HCT116 (cell line): ENCODE data around the gene THOC6. TPM values are rescaled to one million over a fixed set of nuclear protein-coding genes. Genes with fewer than 3 reads are reported as not detected.

Experiments used
- ATAC-seq: fragments of 200-7000 bp; cut with Tn5 transposase; 2 replicates; pipeline ENCODE4 v1.9.1; 2020; ENCODE audit warnings: mild to moderate bottlenecking, moderate library complexity
- BruUV-seq: library from RNA; stranded (reverse); fragments of 400-500 nt; replicated peaks from 2 replicates; lab custom pipeline; 2021; lab: Mats Ljungman, UMichigan
- CTCF ChIA-PET: fragments of 300-600 bp; sonication (Branson Sonifier 250); formaldehyde crosslinking; loops from one replicate; lab custom pipeline; 2021; ENCODE audit warnings: antibody characterized with exemption; lab: Charles Lee
- POLR2A ChIA-PET: fragments of 300-600, 350-600 bp; sonication (Branson Sonifier 250); formaldehyde crosslinking; loops from one replicate; lab custom pipeline; 2021; ENCODE audit warnings: antibody characterized with exemption; lab: Charles Lee
- RAD21 ChIA-PET, 2 experiments: fragments of 300-600 bp; sonication (Branson Sonifier 250); formaldehyde crosslinking; loops; one replicate each; lab custom pipeline; 2023; ENCODE audit warnings: low total read pairs in 2 of 2; ENCODE audit not compliant: uncharacterized antibody in 2 of 2, unreplicated experiment in 2 of 2, low non-redundant PET in 1 of 2; lab: Charles Lee
- DNase-seq: peaks from one replicate; pipeline ENCODE4 v3.0.0-alpha.2; 2010; ENCODE audit warnings: low read depth, low spot score
- H2AFZ ChIP-seq: fragments of 200-600 bp; shearing (Covaris generic), sonication (generic); 2 replicates; pipeline ENCODE4 v1.6.1; 2017; ENCODE audit warnings: low read depth, mixed run types, mixed read lengths, antibody characterized with exemption, low read length; ENCODE audit not compliant: poor library complexity, severe bottlenecking
- H3K27ac ChIP-seq: 2 replicates; pipeline ENCODE4 v1.5.1; 2012; ENCODE audit warnings: low read depth, low read length
- H3K27me3 ChIP-seq: fragments of 200-600 bp; sonication (generic); 2 replicates; pipeline ENCODE4 v1.6.1; 2016; ENCODE audit warnings: mixed run types, low read length, mixed read lengths; ENCODE audit not compliant: insufficient read depth
- H3K36me3 ChIP-seq, 2 experiments: fragments of 200-500 bp in 1 of 2; fragments of 200-600 bp in 1 of 2; sonication (Bioruptor generic) in 1 of 2; sonication (generic) in 1 of 2; 2 replicates each; pipeline versions ENCODE4 v1.5.1 to v1.6.1; 2014 to 2016; ENCODE audit warnings: low read length in 2 of 2, inconsistent platforms in 1 of 2, mixed read lengths in 1 of 2, mixed run types in 1 of 2; ENCODE audit not compliant: insufficient read depth in 2 of 2, control insufficient read depth in 1 of 2
- H3K4me1 ChIP-seq, 2 experiments: fragments of 200-600 bp in 1 of 2; sonication (generic) in 1 of 2; 2 replicates each; pipeline versions ENCODE4 v1.5.1 to v1.6.1; 2012 to 2017; ENCODE audit warnings: low read length in 2 of 2, inconsistent platforms in 1 of 2, mild to moderate bottlenecking in 1 of 2, mixed read lengths in 1 of 2, mixed run types in 1 of 2, moderate library complexity in 1 of 2; ENCODE audit not compliant: insufficient read depth in 2 of 2, control insufficient read depth in 1 of 2
- H3K4me2 ChIP-seq: fragments of 200-600 bp; sonication (generic); 2 replicates; pipeline ENCODE4 v1.6.1; 2017; ENCODE audit warnings: mixed run types, low read length, mixed read lengths
- H3K4me3 ChIP-seq, 2 experiments: fragments of 200-600 bp in 1 of 2; sonication (generic) in 1 of 2; replicated peaks in 1 of 2; 2 replicates each; pipeline ENCODE4 v1.5.1; 2011 to 2016; ENCODE audit warnings: low read length in 2 of 2, control low read depth in 1 of 2, low read depth in 1 of 2, mild to moderate bottlenecking in 1 of 2, mixed read lengths in 1 of 2, mixed run types in 1 of 2
- H3K79me2 ChIP-seq: fragments of 200-600 bp; sonication (generic); 2 replicates; pipeline ENCODE4 v1.6.1; 2017; ENCODE audit warnings: mild to moderate bottlenecking, mixed run types, low read length, moderate library complexity, mixed read lengths; ENCODE audit not compliant: insufficient read depth
- H3K9ac ChIP-seq: fragments of 200-600 bp; sonication (generic); 2 replicates; pipeline ENCODE4 v1.6.1; 2016; ENCODE audit warnings: low read length, mixed read lengths
- H3K9me2 ChIP-seq: fragments of 200-600 bp; sonication (generic), shearing (Covaris generic); 2 replicates; pipeline ENCODE4 v1.6.1; 2017; ENCODE audit warnings: mixed run types, mild to moderate bottlenecking, moderate library complexity; ENCODE audit not compliant: insufficient read depth
- H3K9me3 ChIP-seq, 2 experiments: fragments of 200-500 bp in 1 of 2; fragments of 200-600 bp in 1 of 2; sonication (Bioruptor generic) in 1 of 2; sonication (generic) in 1 of 2; 2 replicates each; pipeline ENCODE4 v1.6.1; 2014 to 2017; ENCODE audit warnings: low read length in 2 of 2, mixed read lengths in 2 of 2, inconsistent platforms in 1 of 2, low read depth in 1 of 2, mild to moderate bottlenecking in 1 of 2, mixed run types in 1 of 2, moderate library complexity in 1 of 2; ENCODE audit not compliant: control insufficient read depth in 1 of 2, insufficient read depth in 1 of 2
- H4K20me1 ChIP-seq: fragments of 200-600 bp; sonication (generic), shearing (Covaris generic); 2 replicates; pipeline ENCODE4 v1.6.1; 2017; ENCODE audit warnings: mixed run types, mild to moderate bottlenecking, moderate library complexity; ENCODE audit not compliant: insufficient read depth
- EGR1 ChIP-seq: IDR thresholded peaks from 2 replicates; pipeline ENCODE4 v1.6.1; 2012; ENCODE audit warnings: low read depth
- ELF1 ChIP-seq: IDR thresholded peaks from 2 replicates; pipeline ENCODE4 v1.6.1; 2012; ENCODE audit warnings: low read depth, borderline replicate concordance
- FOSL1 ChIP-seq: IDR thresholded peaks from 2 replicates; pipeline ENCODE4 v1.6.1; 2012; ENCODE audit warnings: low read depth
- POLR2A ChIP-seq: IDR thresholded peaks from 2 replicates; pipeline ENCODE4 v1.7.0; 2011; ENCODE audit warnings: borderline replicate concordance; ENCODE audit not compliant: insufficient read depth, insufficient read length; ENCODE audit errors: extremely low read depth
- POLR2AphosphoS5 ChIP-seq: IDR thresholded peaks from 2 replicates; pipeline ENCODE4 v1.6.1; 2011; ENCODE audit warnings: mild to moderate bottlenecking, low read depth, low read length, moderate library complexity
- RAD21 ChIP-seq: IDR thresholded peaks from 2 replicates; pipeline ENCODE4 v1.6.1; 2012; ENCODE audit warnings: low read depth, mild to moderate bottlenecking
- SP1 ChIP-seq: IDR thresholded peaks from 2 replicates; pipeline ENCODE4 v1.6.1; 2012; ENCODE audit warnings: low read depth
- TCF7L2 ChIP-seq: IDR thresholded peaks from 2 replicates; pipeline ENCODE4 v1.7.0; 2011; ENCODE audit warnings: borderline replicate concordance, inconsistent platforms; ENCODE audit not compliant: insufficient read depth, insufficient read length; ENCODE audit errors: extremely low read depth
- ZFX ChIP-seq: fragments of 450-650 bp; IDR thresholded peaks from 2 replicates; pipeline ENCODE4 v1.6.1; 2017
- ZNF274 ChIP-seq: fragments of 200-500 bp; sonication (Bioruptor generic); IDR thresholded peaks from 2 replicates; pipeline ENCODE4 v1.6.1; 2014; ENCODE audit warnings: mild to moderate bottlenecking, low read depth, low read length, inconsistent platforms
- intact Hi-C: fragments of 100-400 bp; cut with micrococcal nuclease; formaldehyde crosslinking; loops from 2 replicates; pipeline ENCODE4 v1.10.0; 2022
- total RNA-seq: library from RNA; stranded (reverse); gene quantifications from one replicate; pipeline ENCODE4 v1.2.1, GENCODE V29; 2021; ENCODE audit not compliant: unreplicated experiment
- TF ChIP-seq, protein P1 (sequence below), 3 experiments: fragments of 200-600 bp in 1 of 3; sonication (generic) in 1 of 3; IDR thresholded peaks in 2 of 3; conservative IDR thresholded peaks in 1 of 3; 2 replicates each; pipeline ENCODE4 v1.5.1; 2012 to 2017; ENCODE audit warnings: low read depth in 2 of 3, low read length in 2 of 3, antibody characterized with exemption in 1 of 3, borderline replicate concordance in 1 of 3, control low read depth in 1 of 3, mild to moderate bottlenecking in 1 of 3, mixed read lengths in 1 of 3, mixed run types in 1 of 3, moderate library complexity in 1 of 3; ENCODE audit not compliant: insufficient read depth in 1 of 3

Gene THOC6
- total RNA-seq, 1 experiment from 2014 or later, result 62.9 TPM

GRCh38 chr16:2987833-2988232 is 36.0 kb upstream of the THOC6 start:
- H3K79me2 ChIP-seq, result no peaks in the 10 kb centered on the region
- no peak overlapping the region for H2AFZ ChIP-seq
- intact Hi-C loops, result no loop called here
- H3K9ac ChIP-seq, result no peak overlapping the region
- H3K27ac ChIP-seq, result no peak overlapping the region
- no peaks in the 10 kb centered on the region for H3K27me3 ChIP-seq
- H4K20me1 ChIP-seq, result no peaks in the 10 kb centered on the region
- no peaks in the 10 kb centered on the region for H3K9me2 ChIP-seq
- H3K9me3 ChIP-seq, result no peaks in the 10 kb centered on the region
- H3K4me3 ChIP-seq, result no peak overlapping the region
- no TSS peak for BruUV-seq
- TF ChIP-seq ZNF274 (no peak), RAD21 (no peak), TCF7L2 (no peak)
- TF ChIP-seq, protein P1, sequence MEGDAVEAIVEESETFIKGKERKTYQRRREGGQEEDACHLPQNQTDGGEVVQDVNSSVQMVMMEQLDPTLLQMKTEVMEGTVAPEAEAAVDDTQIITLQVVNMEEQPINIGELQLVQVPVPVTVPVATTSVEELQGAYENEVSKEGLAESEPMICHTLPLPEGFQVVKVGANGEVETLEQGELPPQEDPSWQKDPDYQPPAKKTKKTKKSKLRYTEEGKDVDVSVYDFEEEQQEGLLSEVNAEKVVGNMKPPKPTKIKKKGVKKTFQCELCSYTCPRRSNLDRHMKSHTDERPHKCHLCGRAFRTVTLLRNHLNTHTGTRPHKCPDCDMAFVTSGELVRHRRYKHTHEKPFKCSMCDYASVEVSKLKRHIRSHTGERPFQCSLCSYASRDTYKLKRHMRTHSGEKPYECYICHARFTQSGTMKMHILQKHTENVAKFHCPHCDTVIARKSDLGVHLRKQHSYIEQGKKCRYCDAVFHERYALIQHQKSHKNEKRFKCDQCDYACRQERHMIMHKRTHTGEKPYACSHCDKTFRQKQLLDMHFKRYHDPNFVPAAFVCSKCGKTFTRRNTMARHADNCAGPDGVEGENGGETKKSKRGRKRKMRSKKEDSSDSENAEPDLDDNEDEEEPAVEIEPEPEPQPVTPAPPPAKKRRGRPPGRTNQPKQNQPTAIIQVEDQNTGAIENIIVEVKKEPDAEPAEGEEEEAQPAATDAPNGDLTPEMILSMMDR (IDR thresholded peaks at IDR 0.05 in 2 of 3, conservative IDR thresholded peaks at IDR 0.05 in 1 of 3; ENCODE audit: borderline replicate concordance in 1 of 3, insufficient read depth in 1 of 3, low read depth in 2 of 3, low read length in 2 of 3), result no peak
- TF ChIP-seq, all 23 proteins: peak for 0
- Histone ChIP-seq H3K4me1 (peaks cover 20 to 36% of the 10 kb centered on the region in 2 experiments), H3K36me3 (no peaks in the 10 kb centered on the region), H3K4me2 (no peak overlapping the region)
- CTCF ChIA-PET, result no interaction called here
- DNase-seq (no peak), ATAC-seq (no peak)
- RAD21 ChIA-PET, result no interaction called here
- POLR2A ChIA-PET, result no interaction called here

- H3K27me3 ChIP-seq, result no peaks in the 10 kb centered on the region
- intact Hi-C loops, result no loop called here
- POLR2A ChIA-PET, result interaction anchor here (0.7 kb wide), 2 partner anchors 11 to 32 kb away, joined by 3 to 4 read pairs; no protein-coding TSS in a partner anchor
Observed at GRCh38 chr16:2988590-2989099, 35.2 kb upstream of the THOC6 start.

More at GRCh38 chr16:2988590-2989099, 35.2 kb upstream of the THOC6 start:
- Histone ChIP-seq H4K20me1 (no peaks in the 10 kb centered on the region), H3K4me3 (no peak overlapping the region), H3K27ac (no peak overlapping the region), H3K9ac (no peak overlapping the region), H3K4me1 (peaks cover 16 to 28% of the 10 kb centered on the region in 2 experiments), H3K36me3 (no peaks in the 10 kb centered on the region), H2AFZ (no peak overlapping the region), H3K9me2 (no peaks in the 10 kb centered on the region), H3K79me2 (no peaks in the 10 kb centered on the region), H3K9me3 (no peaks in the 10 kb centered on the region), H3K4me2 (no peak overlapping the region)
- TF ChIP-seq ZFX (no peak), POLR2A (no peak), EGR1 (no peak), SP1 (no peak), ELF1 (no peak), FOSL1 (no peak), TCF7L2 (no peak), POLR2AphosphoS5 (no peak)
- TF ChIP-seq, protein P1 (IDR thresholded peaks at IDR 0.05 in 2 of 3, conservative IDR thresholded peaks at IDR 0.05 in 1 of 3; ENCODE audit: borderline replicate concordance in 1 of 3, insufficient read depth in 1 of 3, low read depth in 2 of 3, low read length in 2 of 3), result no peak
- no TSS peak for BruUV-seq
- RAD21 ChIA-PET, result no interaction called here
- CTCF ChIA-PET, result no interaction called here
- no peak for ATAC-seq
- no peak for DNase-seq
